Esophagus (tissue), 2 donors: Measurements from ENCODE around the gene CDKL1. TPM values are rescaled to one million over a fixed set of nuclear protein-coding genes. Genes with fewer than 3 reads are reported as not detected.

ENCODE experiments used
- H3K27ac ChIP-seq, 2 donors: one replicate each; pipeline ENCODE4 v1.5.1; 2013; ENCODE audit warnings: low read depth in 2 of 2, mild to moderate bottlenecking in 2 of 2, inconsistent platforms in 1 of 2, low read length in 1 of 2, moderate library complexity in 1 of 2
- H3K27me3 ChIP-seq, 2 donors: one replicate each; pipeline ENCODE4 v1.6.1; 2013; ENCODE audit warnings: low read length in 2 of 2, control low read depth in 1 of 2, mild to moderate bottlenecking in 1 of 2; ENCODE audit not compliant: insufficient read depth in 2 of 2, control insufficient read depth in 1 of 2
- H3K36me3 ChIP-seq, 2 donors: one replicate each; pipeline ENCODE4 v1.6.1; 2013; ENCODE audit warnings: low read length in 1 of 2; ENCODE audit not compliant: control insufficient read depth in 2 of 2, insufficient read depth in 2 of 2
- H3K4me1 ChIP-seq, 2 donors: one replicate each; pipeline ENCODE4 v1.6.1; 2013; ENCODE audit warnings: low read length in 1 of 2; ENCODE audit not compliant: control insufficient read depth in 2 of 2, insufficient read depth in 2 of 2
- H3K4me3 ChIP-seq, 2 donors: one replicate each; pipeline ENCODE4 v1.5.1; 2013; ENCODE audit warnings: low read length in 2 of 2, mild to moderate bottlenecking in 2 of 2, low read depth in 1 of 2, moderate library complexity in 1 of 2
- H3K9me3 ChIP-seq, 2 donors: one replicate each; pipeline ENCODE4 v1.6.1; 2013; ENCODE audit warnings: mild to moderate bottlenecking in 2 of 2, low read depth in 1 of 2, low read length in 1 of 2, moderate library complexity in 1 of 2; ENCODE audit not compliant: control insufficient read depth in 2 of 2, insufficient read depth in 1 of 2
- WGBS, 2 donors: extraction: QIAGEN DNeasy Blood & Tissue Kit; methylation state at CpG; one replicate each; pipeline ENCODE4 v1.1.7; 2013; 5-methylcytosine and 5-hydroxymethylcytosine counted together
- polyA plus RNA-seq, 2 donors: library from polyadenylated mRNA; stranded (reverse); fragments of 200-250 nt; gene quantifications; one replicate each; pipeline ENCODE4 v1.2.3, GENCODE V29; 2013
- donor health status: healthy with polysubstance abuse.
- donor health status: Bipolar disorder and iron deficiency.

CDKL1 gene
- polyA plus RNA-seq, 2 donors = 1.6 to 1.7 TPM

DNA sequence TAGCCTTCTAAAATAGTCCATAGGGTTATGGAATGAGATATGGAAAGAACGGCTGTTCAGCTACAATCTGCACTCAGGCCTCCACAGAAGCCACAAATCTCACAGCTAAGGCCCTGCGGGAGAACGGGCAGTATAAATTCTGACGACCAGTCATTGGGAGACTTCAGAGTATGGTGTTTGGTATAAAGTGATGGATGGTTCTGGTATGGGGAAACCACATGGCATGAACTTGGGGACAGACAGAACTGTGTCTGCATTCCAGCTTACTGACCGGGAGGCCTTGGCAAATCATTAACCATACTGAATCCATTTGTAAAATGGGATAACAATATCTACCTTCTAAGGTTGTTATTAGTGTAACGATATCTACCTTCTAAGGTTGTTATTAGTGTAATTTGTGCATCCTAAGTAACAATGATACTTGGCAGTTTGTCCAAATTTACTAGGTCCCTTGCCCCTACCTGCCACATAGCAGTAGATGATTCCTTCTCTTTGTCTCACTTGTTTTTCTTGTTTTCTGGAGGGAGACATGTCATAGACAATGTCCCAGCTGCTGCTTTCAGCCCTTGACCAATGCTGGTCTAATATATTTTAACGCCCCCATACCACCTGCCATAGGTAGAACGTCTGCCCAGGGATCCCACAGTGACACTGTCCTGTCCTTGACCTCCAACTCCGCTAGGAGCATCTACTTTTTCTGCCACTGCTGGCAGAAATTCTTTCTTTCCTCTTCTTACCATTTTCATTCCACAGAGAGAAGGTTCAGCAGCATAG lies 6.8 kb downstream of the CDKL1 start:
- no peaks in the 10 kb centered on the region for H3K36me3 ChIP-seq
- peaks cover 0 to 2% of the 10 kb centered on the region in 2 donors for H3K4me1 ChIP-seq
- H3K27ac ChIP-seq = peak overlapping the region in 1 of 2 donors; percentile 9
- WGBS, 2 donors = 83 to 85% methylated on average over 9 of the region's 9 CpGs
- H3K27me3 ChIP-seq = no peaks in the 10 kb centered on the region
- no peak overlapping the region for H3K4me3 ChIP-seq
- H3K9me3 ChIP-seq = no peaks in the 10 kb centered on the region

DNA sequence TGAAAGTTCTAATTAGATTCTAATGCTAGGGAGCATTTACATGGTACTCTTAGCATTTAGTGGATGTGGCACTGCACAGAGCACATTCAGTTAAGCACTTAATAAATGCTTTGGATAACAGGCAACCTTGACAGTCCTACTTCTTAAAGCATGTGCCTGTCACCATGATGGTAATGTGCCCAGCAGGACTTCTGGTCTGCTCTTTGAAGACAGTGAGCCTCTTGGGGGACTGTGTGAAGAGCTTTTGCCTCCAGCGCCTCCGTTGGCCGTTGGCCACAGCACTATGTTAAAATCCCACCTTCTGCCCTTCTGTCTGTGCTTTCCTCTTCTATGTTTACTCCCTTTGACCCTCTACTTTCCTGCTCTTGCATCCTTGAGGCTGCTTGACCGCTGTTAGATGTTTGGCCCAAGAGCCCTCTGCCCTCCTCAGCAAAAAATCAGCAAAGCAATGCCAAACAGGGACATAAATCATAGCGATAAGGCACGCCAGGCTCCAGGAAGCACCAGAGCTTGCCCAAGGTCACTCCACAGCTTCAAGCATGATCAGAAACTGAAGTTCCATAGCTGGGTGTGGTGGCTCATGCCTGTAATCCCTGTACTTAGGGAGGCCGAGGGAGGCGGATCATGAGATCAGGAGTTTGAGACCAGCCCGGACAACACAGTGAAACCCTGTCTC lies 8.3 kb downstream of the CDKL1 start:
- H3K27ac ChIP-seq = peak overlapping the region in 1 of 2 donors; percentile 28
- 48 to 71% methylated on average over 9 of the region's 9 CpGs for WGBS, 2 donors
- H3K4me1 ChIP-seq = peaks cover 0 to 2% of the 10 kb centered on the region in 2 donors
- no peak overlapping the region for H3K4me3 ChIP-seq
- no peaks in the 10 kb centered on the region for H3K27me3 ChIP-seq
- no peaks in the 10 kb centered on the region for H3K36me3 ChIP-seq
- H3K9me3 ChIP-seq = no peaks in the 10 kb centered on the region

DNA sequence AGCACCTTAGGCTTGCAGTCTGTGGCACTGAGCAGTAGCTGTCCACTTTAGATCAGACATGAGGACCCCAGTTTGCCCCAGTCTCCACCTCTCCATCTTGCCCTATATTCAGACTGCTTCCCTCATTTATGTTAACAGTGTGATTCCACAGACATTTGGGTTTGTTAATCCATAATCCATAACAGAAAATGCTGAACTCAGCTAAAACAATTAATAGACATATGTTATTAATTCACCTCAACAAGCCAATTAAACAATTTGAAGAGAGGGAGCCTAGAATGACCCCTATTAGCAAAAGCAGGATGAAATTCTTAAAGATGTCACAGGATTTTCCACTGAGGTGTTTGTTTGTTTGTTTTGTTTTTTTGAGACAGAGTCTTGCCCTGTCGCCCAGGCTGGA lies 9.1 kb downstream of the CDKL1 start:
- Histone ChIP-seq H3K9me3 (no peaks in the 10 kb centered on the region), H3K27ac (no peak overlapping the region), H3K36me3 (no peaks in the 10 kb centered on the region), H3K4me1 (peaks cover 0 to 2% of the 10 kb centered on the region in 2 donors), H3K4me3 (no peak overlapping the region), H3K27me3 (no peaks in the 10 kb centered on the region)
- WGBS, 2 donors = 94 to 100% methylated on average over 1 of the region's 1 CpG

DNA sequence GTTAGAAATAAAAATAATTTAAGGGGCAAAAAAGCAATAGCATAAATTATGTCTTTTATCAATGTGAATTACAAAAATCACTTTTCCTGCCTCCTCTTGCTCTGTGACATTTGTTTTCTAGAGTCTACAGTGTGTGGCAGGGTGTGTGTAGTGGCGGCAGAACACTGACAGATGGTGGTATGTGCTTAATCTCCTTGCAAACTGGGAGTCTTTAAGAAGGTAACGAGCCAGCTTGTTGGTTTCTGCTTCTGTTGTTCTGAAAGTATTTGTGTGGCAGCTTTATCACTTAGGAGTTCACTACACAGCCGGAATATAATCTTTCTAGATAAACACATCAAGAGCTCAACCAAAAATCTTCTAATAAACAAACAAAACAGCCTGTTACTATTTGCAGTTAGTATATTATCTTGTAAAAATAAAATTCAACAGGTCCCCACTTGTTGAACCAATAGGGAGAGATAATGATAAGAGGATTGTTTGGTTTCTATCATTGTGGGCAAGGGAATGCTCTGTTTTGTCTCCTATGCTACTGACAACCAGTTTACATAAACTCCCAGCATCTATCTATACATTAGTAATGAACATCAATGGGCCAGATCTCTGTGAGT lies 13.0 kb downstream of the CDKL1 start:
- no peaks in the 10 kb centered on the region for H3K4me1 ChIP-seq
- H3K4me3 ChIP-seq = no peak overlapping the region
- 57 to 70% methylated on average over 3 of the region's 3 CpGs for WGBS, 2 donors
- H3K9me3 ChIP-seq = no peaks in the 10 kb centered on the region
- H3K27me3 ChIP-seq = no peaks in the 10 kb centered on the region
- H3K36me3 ChIP-seq = no peaks in the 10 kb centered on the region
- no peak overlapping the region for H3K27ac ChIP-seq

DNA sequence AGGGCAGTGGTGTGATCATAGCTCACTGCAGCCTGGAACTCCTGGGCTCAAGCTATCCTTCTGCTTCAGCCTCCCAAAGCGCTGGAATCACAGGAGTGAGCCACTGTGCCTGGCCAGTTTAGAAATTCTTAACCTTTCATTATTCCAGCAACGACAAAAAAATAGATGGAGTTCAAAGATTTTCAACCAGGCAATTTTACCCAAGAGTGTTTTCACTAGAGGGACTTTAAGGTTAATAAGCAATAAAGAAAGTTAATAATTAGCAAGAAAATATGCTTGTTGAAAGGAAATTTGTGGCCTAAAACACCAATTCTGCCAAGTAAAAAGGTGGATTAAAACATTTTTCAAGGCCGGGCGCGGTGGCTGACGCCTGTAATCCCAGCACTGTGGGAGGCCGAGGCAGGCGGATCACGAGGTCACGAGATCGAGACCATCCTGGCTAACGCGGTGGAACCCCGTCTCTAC lies 14.8 kb downstream of the CDKL1 start:
- no peaks in the 10 kb centered on the region for H3K4me1 ChIP-seq
- H3K27ac ChIP-seq = no peak overlapping the region
- H3K4me3 ChIP-seq = no peak overlapping the region
- no peaks in the 10 kb centered on the region for H3K27me3 ChIP-seq
- H3K36me3 ChIP-seq = no peaks in the 10 kb centered on the region
- whole genome bisulfite sequencing, 2 donors = 85 to 94% methylated on average over 14 of the region's 14 CpGs
- no peaks in the 10 kb centered on the region for H3K9me3 ChIP-seq

DNA sequence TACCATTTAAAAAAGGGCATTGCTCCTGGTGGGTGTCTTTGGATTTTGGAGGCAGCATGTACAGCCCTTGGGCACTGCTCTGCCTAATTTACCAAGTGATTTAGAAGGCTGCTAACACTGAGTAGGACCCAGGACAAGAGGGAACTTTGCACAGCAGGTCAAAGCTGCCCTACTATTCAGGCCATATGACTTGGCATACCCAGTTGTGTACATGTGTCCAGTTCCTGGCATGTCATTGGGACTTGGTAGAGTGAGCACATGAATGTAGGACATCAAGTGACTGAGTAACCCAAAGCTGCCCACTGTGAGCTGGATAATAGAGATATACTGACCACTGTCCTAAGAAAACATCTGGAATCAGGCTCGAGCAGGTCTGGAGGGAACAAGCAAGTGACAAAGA lies 15.7 kb downstream of the CDKL1 start:
- Histone ChIP-seq H3K4me1 (no peaks in the 10 kb centered on the region), H3K27me3 (no peaks in the 10 kb centered on the region), H3K4me3 (no peak overlapping the region), H3K27ac (no peak overlapping the region), H3K9me3 (no peaks in the 10 kb centered on the region), H3K36me3 (no peaks in the 10 kb centered on the region)
- WGBS, 2 donors = 95 to 96% methylated on average over 1 of the region's 1 CpG

DNA sequence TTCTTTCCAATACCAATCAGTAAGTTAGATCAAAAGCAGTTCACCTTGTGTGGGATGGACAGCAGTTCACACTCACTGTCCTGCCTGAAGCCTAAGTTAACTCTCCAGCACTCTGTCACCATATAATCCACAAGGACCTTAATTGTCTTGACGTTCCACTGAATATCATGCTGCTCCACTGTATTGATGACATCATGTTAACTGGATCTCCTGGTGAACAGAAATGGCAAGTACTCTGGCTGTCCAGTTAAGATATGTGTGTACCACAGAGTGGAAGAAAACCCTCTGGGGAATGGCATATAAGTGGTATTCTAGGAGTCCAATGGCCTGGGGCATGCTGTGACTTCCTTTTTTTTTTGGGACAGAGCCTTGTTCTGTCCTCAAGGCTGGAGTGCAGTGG lies 16.2 kb downstream of the CDKL1 start:
- H3K4me3 ChIP-seq = no peak overlapping the region
- H3K27ac ChIP-seq = no peak overlapping the region
- H3K36me3 ChIP-seq = no peaks in the 10 kb centered on the region
- H3K27me3 ChIP-seq = no peaks in the 10 kb centered on the region
- 93 to 98% methylated on average over 1 of the region's 1 CpG for WGBS, 2 donors
- no peaks in the 10 kb centered on the region for H3K9me3 ChIP-seq
- H3K4me1 ChIP-seq = no peaks in the 10 kb centered on the region

DNA sequence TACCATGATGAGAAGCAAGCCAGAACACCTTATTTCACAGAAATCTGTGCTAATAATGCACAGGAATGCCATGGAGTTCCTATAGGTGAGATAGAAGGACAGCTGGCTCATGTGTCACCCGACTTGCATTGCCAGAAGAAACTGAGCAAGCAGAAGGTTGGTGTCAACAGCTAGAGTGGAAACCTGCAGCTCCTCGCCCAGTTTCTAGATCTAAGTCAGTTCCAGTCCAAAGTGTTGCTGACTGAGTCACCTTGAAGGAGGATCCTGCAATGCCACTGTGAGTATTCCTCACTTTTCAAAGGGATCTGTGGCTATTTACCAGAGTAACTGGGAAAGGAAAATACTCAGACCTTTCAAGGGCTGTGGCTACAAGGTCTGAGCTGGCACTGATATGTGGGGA lies 17.1 kb downstream of the CDKL1 start:
- Histone ChIP-seq H3K4me3 (no peak overlapping the region), H3K4me1 (no peaks in the 10 kb centered on the region), H3K27ac (peak overlapping the region in 1 of 2 donors; percentile 30), H3K27me3 (no peaks in the 10 kb centered on the region), H3K9me3 (no peaks in the 10 kb centered on the region), H3K36me3 (no peaks in the 10 kb centered on the region)
- WGBS, 2 donors = 82 to 83% methylated on average over 2 of the region's 2 CpGs

DNA sequence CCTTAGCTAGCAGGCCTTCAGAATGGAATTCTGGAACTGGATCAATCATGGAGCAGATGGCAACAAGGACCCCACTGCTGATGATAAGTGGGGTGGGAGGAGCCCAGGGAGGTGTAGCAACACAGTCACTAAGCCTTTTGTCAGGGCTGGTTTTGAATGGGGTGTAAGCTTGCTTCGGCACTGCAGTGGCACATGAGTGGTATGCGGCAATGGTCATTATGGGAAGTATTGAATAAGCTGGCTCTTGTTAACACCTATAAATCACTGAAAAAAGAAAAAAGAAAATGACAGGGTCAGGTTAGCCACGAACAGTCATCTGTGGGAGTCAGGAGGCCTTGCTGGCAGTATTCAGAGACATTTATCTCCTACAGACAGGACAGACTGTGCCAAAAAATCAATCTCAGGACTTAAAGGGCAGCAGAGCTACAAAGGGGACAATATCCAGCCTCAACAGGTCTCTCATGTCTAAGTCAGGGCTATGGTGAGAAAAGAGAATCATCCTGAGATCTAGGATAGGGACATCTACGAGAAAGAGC lies 19.1 kb downstream of the CDKL1 start:
- Histone ChIP-seq H3K4me1 (no peaks in the 10 kb centered on the region), H3K4me3 (no peak overlapping the region), H3K27me3 (no peaks in the 10 kb centered on the region), H3K9me3 (no peaks in the 10 kb centered on the region), H3K36me3 (no peaks in the 10 kb centered on the region), H3K27ac (no peak overlapping the region)
- 81 to 84% methylated on average over 4 of the region's 4 CpGs for WGBS, 2 donors
